ENCODE measurements around the gene PLA2G4D. TPM values are rescaled to one million over a fixed set of nuclear protein-coding genes. Genes with fewer than 3 reads are reported as not detected.

The PLA2G4D gene
- total RNA-seq, 1 experiment from 2014 or later = 0.24 TPM

GRCh38 chr15:42087926-42088800, 6.2 kb downstream of the PLA2G4D start:
- no peaks in the 10 kb centered on the region for H3K36me3 Mint-ChIP-seq
- H3K4me1 Mint-ChIP-seq = peaks cover 32% of the 10 kb centered on the region
- no peak for ATAC-seq
- POLR2A ChIA-PET = no interaction called here
- no peak overlapping the region for H3K4me3 Mint-ChIP-seq
- no peak for TF ChIP-seq STAT6 (CRISPR knock-in tag; conservative IDR thresholded peaks at IDR 0.05; ENCODE audit: low read depth)
- TF ChIP-seq ZNF281 (CRISPR knock-in tag; IDR thresholded peaks at IDR 0.05) = no peak
- TF ChIP-seq ZBTB43 (CRISPR knock-in tag; IDR thresholded peaks at IDR 0.05) = no peak
- no peak for TF ChIP-seq ERG (CRISPR knock-in tag; IDR thresholded peaks at IDR 0.05)
- TF ChIP-seq AFF4 (CRISPR knock-in tag; IDR thresholded peaks at IDR 0.05; ENCODE audit: borderline replicate concordance) = no peak
- no peak for TF ChIP-seq JAZF1 (CRISPR knock-in tag; IDR thresholded peaks at IDR 0.05)
- TF ChIP-seq NFATC4 (CRISPR knock-in tag; IDR thresholded peaks at IDR 0.05) = no peak
- TF ChIP-seq ZNF317 (CRISPR knock-in tag; IDR thresholded peaks at IDR 0.05; ENCODE audit: borderline replicate concordance, low read depth) = no peak
- TF ChIP-seq USF2 (CRISPR knock-in tag; IDR thresholded peaks at IDR 0.05) = no peak
- no peak for TF ChIP-seq ZMAT4 (CRISPR knock-in tag; IDR thresholded peaks at IDR 0.05)
- no peak for TF ChIP-seq ELF4 (CRISPR knock-in tag; IDR thresholded peaks at IDR 0.05; ENCODE audit: low read depth)
- no peak for TF ChIP-seq E2F1 (CRISPR knock-in tag; IDR thresholded peaks at IDR 0.05)
- no peak for TF ChIP-seq HMGXB4 (CRISPR knock-in tag; IDR thresholded peaks at IDR 0.05)
- no peak for TF ChIP-seq MYBL2 (CRISPR knock-in tag; IDR thresholded peaks at IDR 0.05)
- TF ChIP-seq NFE2L1 (CRISPR knock-in tag; IDR thresholded peaks at IDR 0.05) = no peak
- TF ChIP-seq HMGA2 (CRISPR knock-in tag; IDR thresholded peaks at IDR 0.05) = no peak
- no peak for TF ChIP-seq FOXK1 (CRISPR knock-in tag; IDR thresholded peaks at IDR 0.05)
- TF ChIP-seq FOXJ3 (CRISPR knock-in tag; IDR thresholded peaks at IDR 0.05; ENCODE audit: borderline replicate concordance) = no peak
- no peaks in the 10 kb centered on the region for H3K9me3 Mint-ChIP-seq
- H3K27me3 Mint-ChIP-seq (ENCODE audit: low read depth) = no peaks in the 10 kb centered on the region; the same call in 1 of the 2 replicates
- CTCF ChIA-PET = interaction anchor here (1.7 to 10.6 kb wide), 3 partner anchors 31 to 51 kb away, joined by 4 to 142 read pairs (median 106); no protein-coding TSS in a partner anchor
- H3K27ac Mint-ChIP-seq = no peak overlapping the region
- no peak for DNase-seq (ENCODE audit: low spot score)
